Measurements from ENCODE around the gene SYNPO.

- TF ChIP-seq CTCF (IDR thresholded peaks at IDR 0.05; ENCODE audit: insufficient read depth, low read length, poor library complexity, severe bottlenecking) (no peak), EZH2phosphoT487 (conservative IDR thresholded peaks at IDR 0.05; ENCODE audit: low read length) (no peak)
Measured at GRCh38 chr5:150676578-150676977, 36.1 kb downstream of the SYNPO start.
